ENCODE data around the gene MYO5A.

DNA sequence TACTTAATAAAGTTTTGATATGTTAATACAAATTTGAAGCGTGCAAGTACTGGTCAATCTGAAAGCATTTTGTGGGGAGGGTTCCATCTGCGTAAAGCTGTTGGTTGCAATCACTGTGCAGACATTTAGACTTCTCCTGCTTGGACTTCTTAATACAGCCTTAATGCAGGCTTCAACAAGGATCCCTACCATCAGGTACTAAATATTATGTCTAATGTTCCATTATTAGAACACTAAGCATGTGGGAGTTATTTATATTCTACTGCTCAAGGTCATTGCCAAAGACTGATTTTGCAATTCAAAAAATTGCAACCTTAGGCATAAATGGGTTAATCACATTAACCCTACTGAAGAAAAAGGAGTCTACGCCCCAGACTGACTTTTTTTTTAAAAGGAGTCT, 159.2 kb downstream of the MYO5A start:
- TF ChIP-seq, protein P1, sequence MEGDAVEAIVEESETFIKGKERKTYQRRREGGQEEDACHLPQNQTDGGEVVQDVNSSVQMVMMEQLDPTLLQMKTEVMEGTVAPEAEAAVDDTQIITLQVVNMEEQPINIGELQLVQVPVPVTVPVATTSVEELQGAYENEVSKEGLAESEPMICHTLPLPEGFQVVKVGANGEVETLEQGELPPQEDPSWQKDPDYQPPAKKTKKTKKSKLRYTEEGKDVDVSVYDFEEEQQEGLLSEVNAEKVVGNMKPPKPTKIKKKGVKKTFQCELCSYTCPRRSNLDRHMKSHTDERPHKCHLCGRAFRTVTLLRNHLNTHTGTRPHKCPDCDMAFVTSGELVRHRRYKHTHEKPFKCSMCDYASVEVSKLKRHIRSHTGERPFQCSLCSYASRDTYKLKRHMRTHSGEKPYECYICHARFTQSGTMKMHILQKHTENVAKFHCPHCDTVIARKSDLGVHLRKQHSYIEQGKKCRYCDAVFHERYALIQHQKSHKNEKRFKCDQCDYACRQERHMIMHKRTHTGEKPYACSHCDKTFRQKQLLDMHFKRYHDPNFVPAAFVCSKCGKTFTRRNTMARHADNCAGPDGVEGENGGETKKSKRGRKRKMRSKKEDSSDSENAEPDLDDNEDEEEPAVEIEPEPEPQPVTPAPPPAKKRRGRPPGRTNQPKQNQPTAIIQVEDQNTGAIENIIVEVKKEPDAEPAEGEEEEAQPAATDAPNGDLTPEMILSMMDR (conservative IDR thresholded peaks at IDR 0.05; ENCODE audit: low read length): no peak
- TF ChIP-seq EZH2phosphoT487 (IDR thresholded peaks at IDR 0.05; ENCODE audit: borderline replicate concordance): no peak

Measured in Loucy (cell line).